Lower leg skin (tissue), 4 donors: ENCODE measurements around the gene FSTL5. TPM values are rescaled to one million over a fixed set of nuclear protein-coding genes. Genes with fewer than 3 reads are reported as not detected.

Source experiments
- DNase-seq, 2 donors: peaks; one replicate each; pipeline ENCODE4 v3.0.0-alpha.2; 2019; ENCODE audit warnings: low spot score in 2 of 2
- H3K4me3 ChIP-seq: fragments of 200-600 bp; sonication (generic); 2 replicates; pipeline ENCODE4 v1.5.1; 2017; ENCODE audit warnings: mild to moderate bottlenecking, low read depth; ENCODE audit not compliant: poor library complexity, severe bottlenecking
- CTCF ChIP-seq, 3 donors: fragments of 450-650 bp; IDR thresholded peaks; one replicate each; pipeline ENCODE4 v1.5.1; 2016; ENCODE audit warnings: antibody characterized with exemption in 3 of 3, mild to moderate bottlenecking in 3 of 3, moderate library complexity in 2 of 3
- POLR2A ChIP-seq, 2 donors: fragments of 450-650 bp; IDR thresholded peaks; one replicate each; pipeline ENCODE4 v1.6.1; 2016 to 2017; ENCODE audit warnings: antibody characterized with exemption in 2 of 2, mild to moderate bottlenecking in 1 of 2, moderate library complexity in 1 of 2
- WGBS, 2 donors: methylation state at CpG; one replicate each; pipeline ENCODE4 v1.1.5; 2018; 5-methylcytosine and 5-hydroxymethylcytosine counted together
- intact Hi-C: fragments of 100-400 bp; cut with DNase I; formaldehyde crosslinking; loops from one replicate; pipeline ENCODE4 v1.15.0; 2023; ENCODE audit warnings: low total_unique reads
- total RNA-seq, 4 donors: library from RNA; depleted of rRNA; stranded (reverse); fragments of >200 nt; gene quantifications; one replicate each; pipeline ENCODE4 v1.1.0, GENCODE V29; 2016

Gene FSTL5
- total RNA-seq, 4 donors from 2014 or later, result not detected

DNA sequence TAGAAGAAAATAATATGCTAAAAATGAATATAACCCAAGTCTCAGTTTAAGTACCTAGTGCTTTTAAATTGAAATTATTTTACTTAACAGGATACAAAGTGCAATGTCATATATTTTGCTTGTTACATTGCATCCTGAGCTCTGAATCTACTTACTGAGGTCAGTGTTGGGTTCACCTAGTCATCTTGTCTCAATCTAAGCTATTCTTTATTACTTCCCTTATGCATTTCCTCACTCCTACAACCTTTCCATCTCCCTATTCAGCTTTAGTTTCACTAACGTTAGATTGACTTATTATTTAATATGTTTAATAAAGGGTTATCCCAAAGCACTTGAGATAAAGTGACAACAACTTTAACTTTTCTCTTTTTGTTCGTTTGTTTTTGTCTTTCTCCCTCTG lies 483.7 kb downstream of the FSTL5 start:
- 28 to 39% methylated on average over 2 of the region's 2 CpGs for WGBS, 2 donors
- no peak overlapping the region for H3K4me3 ChIP-seq
- no peak for DNase-seq
- TF ChIP-seq POLR2A (IDR thresholded peaks at IDR 0.05), result no peak
- TF ChIP-seq CTCF (IDR thresholded peaks at IDR 0.05), result no peak
- intact Hi-C loops, result no loop called here

GRCh38 chr4:161664740-161665139 lies 499.1 kb downstream of the FSTL5 start:
- intact Hi-C loops, result no loop called here
- no peak for TF ChIP-seq POLR2A (IDR thresholded peaks at IDR 0.05)
- no peak for TF ChIP-seq CTCF (IDR thresholded peaks at IDR 0.05)
- H3K4me3 ChIP-seq, result no peak overlapping the region
- 94% methylated on average over 7 of the region's 7 CpGs for WGBS, 2 donors
- no peak for DNase-seq

DNA sequence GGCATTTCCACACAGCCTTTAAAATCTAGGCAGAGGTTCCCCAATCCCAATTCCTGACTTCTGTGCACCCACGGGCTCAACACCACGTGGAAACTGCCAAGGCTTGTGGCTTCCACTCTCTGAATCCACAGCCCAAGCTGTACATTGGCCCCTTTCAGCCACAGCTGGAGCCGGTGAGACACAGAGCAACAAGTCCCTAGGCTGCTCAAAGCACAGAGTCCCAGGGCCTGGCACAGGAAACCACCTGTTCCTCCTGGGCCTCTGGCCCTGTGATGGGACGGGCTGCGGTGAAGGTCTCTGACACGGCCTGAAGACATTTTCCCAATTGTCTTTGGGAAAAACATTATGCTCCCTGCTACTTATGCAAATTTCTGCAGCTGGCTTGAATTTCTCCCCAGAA lies 500.0 kb downstream of the FSTL5 start:
- intact Hi-C loops, result no loop called here
- DNase-seq, result no peak
- WGBS, 2 donors, result 88 to 94% methylated on average over 6 of the region's 6 CpGs
- TF ChIP-seq CTCF (IDR thresholded peaks at IDR 0.05), result no peak
- TF ChIP-seq POLR2A (IDR thresholded peaks at IDR 0.05), result no peak
- no peak overlapping the region for H3K4me3 ChIP-seq

DNA sequence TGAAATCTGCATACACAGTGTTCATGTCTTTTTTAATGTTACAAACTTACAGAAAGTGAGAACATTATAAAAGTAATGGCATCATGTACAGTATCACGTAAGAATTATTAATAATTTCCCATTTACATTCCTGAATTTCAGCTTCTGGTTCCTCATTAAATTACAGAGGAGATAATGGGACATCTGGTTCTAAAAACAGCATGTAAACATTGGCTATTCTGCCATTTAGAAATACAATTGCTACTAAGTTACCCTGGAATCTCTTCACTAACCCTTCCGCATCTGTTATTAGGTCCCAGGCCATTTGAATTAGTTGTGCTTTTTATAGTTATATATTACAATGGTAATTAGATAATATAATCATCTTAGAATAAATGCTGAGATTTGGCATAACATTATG lies 505.1 kb downstream of the FSTL5 start:
- 87% methylated on average over 2 of the region's 2 CpGs for WGBS, 2 donors
- DNase-seq, result no peak
- H3K4me3 ChIP-seq, result no peak overlapping the region
- intact Hi-C loops, result no loop called here
- TF ChIP-seq POLR2A (IDR thresholded peaks at IDR 0.05) (no peak), CTCF (IDR thresholded peaks at IDR 0.05) (no peak)

DNA sequence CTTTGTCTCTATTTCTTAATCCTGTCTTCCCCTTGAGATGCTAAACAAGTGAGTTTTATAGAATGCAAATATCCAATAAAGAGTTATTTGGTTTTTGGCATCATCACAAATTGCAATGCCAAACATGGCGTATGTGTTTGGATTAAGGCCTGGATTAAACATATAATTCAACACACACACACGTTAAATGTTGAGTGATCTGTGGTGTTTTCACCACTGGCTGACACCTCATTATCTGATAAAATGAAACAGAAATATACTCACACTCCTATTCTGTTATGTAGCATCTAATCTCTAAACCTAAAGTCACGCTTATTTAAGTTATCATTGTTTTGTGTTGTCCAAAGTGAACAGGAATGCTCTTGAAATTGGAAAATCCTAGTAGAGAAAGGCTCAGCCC lies 506.2 kb downstream of the FSTL5 start:
- 59 to 60% methylated on average over 3 of the region's 3 CpGs for WGBS, 2 donors
- DNase-seq, result no peak
- no peak for TF ChIP-seq POLR2A (IDR thresholded peaks at IDR 0.05)
- TF ChIP-seq CTCF (IDR thresholded peaks at IDR 0.05), result no peak
- H3K4me3 ChIP-seq, result no peak overlapping the region
- intact Hi-C loops, result no loop called here

- no peak for DNase-seq
- 44 to 52% methylated on average over 3 of the region's 3 CpGs for WGBS, 2 donors
- H3K4me3 ChIP-seq, result no peak overlapping the region
- intact Hi-C loops, result no loop called here
- TF ChIP-seq POLR2A (IDR thresholded peaks at IDR 0.05) (no peak), CTCF (IDR thresholded peaks at IDR 0.05) (no peak)
Measured at GRCh38 chr4:161656594-161656993, 507.2 kb downstream of the FSTL5 start.
